Placental epithelial cell (primary cell): ENCODE results near the gene MEI1. TPM values are rescaled to one million over a fixed set of nuclear protein-coding genes. Genes with fewer than 3 reads are reported as not detected.

Source experiments
- small RNA-seq: library from RNA; depleted of rRNA; stranded (forward); fragments of <200 nt; gene quantifications from one replicate; pipeline ENCODE3, GENCODE V24; 2012
- total RNA-seq: library from RNA; depleted of rRNA; stranded (reverse); fragments of >200 nt; gene quantifications from 2 replicates; pipeline ENCODE4 v1.2.3, GENCODE V29; 2012

MEI1 gene, protein sequence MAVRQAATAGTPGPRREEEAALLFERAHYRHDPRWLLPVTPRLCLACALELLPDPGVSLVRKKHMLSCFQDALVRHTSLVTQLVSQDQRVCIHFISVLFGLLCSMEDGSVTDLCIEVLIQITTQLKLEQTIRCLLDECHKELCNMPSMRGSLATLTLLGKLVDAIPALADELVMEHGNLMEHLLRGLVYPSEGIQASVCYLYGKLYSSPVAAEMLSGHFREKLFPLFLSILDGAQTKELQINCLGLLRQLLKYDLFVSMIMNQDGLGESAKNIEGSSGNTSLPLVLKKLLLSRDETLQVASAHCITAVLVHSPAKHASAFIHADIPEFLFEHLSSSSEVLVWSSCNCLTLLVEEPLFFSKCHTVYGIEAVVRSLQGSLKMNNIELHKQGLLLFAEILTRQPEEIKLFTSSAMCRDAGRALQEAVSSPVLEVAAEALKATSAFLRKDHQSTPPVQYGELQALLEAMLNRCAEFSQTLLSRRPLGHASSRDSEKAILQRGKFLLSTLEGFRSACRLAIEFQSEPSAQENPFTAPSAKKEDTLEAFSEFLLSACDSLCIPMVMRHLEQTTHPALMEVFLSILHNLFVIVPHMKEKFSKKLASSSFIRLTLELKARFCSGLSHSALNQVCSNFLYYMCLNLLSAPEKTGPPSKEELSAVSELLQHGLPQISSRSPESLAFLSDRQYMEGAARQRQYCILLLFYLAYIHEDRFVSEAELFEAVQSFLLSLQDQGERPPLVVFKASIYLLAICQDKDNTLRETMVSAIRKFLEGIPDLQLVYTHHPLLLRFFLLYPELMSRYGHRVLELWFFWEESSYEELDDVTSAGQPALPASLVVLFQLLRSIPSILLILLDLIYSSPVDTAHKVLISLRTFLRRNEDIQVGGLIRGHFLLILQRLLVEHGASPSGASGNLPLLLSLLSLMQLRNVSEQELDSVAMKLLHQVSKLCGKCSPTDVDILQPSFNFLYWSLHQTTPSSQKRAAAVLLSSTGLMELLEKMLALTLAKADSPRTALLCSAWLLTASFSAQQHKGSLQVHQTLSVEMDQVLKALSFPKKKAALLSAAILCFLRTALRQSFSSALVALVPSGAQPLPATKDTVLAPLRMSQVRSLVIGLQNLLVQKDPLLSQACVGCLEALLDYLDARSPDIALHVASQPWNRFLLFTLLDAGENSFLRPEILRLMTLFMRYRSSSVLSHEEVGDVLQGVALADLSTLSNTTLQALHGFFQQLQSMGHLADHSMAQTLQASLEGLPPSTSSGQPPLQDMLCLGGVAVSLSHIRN
- 0.39 TPM in 1 of 2 replicates, not detected in the other for total RNA-seq

DNA sequence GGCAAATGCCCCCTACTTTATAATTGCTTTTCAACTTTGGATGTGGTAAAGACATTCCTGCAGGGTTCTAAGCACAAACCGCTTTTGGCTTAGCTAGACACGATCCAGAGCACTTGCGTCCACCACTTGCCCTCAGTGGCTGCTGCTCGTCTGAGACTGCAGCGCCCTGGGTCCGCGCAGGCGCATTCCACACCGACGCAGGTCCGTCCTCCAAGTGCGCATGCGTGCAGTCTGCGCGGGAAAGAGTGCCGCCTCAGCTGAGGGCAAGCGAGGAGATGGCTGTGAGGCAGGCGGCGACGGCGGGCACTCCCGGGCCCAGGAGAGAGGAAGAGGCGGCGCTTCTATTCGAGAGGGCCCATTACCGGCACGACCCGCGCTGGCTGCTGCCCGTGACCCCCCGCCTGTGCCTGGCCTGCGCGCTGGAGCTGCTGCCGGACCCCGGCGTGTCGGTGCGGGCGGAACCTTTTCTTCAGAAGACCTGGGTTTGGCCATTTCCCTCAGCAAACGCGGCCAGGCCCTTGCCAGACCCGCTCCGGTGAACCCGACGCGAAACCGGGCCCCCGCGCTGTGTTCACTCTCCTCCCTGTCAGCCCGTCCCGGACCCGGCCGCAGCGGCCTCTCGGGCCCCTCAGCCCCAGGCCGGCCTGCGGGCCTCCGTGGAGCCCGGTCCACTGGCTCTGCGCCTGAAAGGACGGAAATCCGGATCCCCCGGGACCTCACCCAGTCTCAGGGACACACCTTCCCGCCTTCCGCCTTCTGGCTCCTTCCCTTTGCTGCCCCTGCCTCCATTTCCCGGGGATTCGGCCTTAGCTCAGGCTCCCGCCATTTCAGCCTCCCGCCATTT is at the start of gene MEI1:
Gene MEI1 (plus strand): TSS at position 240 of the 844 bp plus-strand sequence. CDS start 36 bp downstream, at position 276.

DNA sequence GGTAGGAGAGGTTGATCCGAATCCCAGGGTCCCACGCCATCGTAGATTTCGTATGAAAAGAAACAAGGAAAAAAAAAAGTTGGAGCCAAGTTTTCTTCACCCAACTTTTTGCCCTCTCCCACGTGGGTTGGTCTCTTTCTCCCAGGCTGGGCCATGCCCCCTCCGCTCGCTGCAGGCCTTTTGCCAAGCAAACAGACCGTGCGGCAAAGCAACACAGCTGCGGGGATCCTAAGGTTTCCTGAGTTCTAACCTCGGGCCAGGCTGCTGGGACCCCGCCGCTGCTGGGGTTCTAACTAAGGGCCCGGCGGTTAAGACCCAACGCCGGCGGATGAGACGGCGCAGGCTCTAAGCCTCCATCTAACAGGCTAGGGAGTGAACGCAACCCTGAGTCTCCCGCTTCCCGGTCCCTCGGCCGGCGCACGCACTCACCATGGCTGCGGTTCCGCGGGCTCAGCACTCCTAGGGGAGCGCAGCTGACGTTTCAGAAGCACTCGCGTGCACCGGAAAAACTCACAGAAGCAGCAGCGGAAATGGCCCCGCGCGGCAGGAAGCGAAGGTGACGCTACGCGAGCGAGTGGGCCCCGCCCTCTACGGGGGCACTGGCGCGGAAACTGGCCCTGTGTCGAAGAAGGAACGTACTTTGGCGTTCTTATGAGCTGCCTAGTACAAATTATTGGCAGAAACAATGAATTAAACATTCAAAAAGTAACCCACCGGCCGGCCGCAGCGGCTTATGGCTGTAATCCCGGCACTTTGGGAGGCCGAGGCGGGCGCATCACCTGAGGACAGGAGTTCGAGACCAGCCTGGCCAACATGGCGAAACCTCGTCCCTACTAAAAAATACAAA is 10.7 kb upstream of the MEI1 start, which contains the start of gene SNU13:
Gene SNU13 (minus strand): TSS at position 503 of the 847 bp plus-strand sequence. CDS start 71 bp downstream, at position 432.

DNA sequence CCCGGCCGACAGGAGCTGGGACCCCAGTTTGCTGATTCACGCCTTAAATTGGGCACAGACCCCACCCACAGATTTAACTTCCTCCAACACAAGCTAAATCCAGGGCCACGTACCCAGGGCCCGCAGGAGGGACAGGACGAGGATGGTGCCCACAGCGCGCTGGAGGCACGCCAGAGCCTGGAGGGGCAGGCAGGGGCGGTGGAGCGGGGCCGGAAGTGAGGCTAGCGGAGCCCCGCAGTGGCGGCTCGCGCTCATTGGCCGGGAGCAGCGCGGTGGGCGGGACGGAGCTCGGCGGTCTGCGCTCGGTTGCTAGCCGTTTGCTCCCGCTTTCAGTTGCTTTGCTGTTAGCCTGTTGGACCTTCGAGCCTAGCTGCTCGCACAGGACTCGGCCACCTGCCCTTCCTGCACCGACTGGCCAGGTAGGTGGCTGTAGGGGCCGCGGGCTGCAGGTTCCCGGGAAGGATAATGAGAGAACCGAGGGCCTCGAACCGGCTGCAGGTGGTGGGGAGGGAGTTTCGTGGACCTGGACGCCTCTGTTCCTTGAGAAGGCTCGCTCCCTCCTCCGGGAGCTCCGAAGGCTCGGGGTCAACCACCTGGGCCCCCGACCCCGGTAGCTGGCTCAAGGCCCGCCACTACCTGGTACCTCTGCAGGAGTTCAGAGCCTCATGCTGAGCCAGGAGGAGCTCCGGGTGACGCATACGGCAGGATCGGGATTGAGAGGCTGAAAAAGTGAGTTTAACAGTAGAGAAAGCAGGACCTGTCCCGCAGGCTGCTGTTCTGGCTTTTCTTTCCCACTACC is 101.2 kb downstream of the MEI1 start, which contains the start of gene CCDC134:
Gene CCDC134 (plus strand): TSS at position 332 of the 799 bp plus-strand sequence. CDS start 8,212 bp downstream, outside the sequence.

DNA sequence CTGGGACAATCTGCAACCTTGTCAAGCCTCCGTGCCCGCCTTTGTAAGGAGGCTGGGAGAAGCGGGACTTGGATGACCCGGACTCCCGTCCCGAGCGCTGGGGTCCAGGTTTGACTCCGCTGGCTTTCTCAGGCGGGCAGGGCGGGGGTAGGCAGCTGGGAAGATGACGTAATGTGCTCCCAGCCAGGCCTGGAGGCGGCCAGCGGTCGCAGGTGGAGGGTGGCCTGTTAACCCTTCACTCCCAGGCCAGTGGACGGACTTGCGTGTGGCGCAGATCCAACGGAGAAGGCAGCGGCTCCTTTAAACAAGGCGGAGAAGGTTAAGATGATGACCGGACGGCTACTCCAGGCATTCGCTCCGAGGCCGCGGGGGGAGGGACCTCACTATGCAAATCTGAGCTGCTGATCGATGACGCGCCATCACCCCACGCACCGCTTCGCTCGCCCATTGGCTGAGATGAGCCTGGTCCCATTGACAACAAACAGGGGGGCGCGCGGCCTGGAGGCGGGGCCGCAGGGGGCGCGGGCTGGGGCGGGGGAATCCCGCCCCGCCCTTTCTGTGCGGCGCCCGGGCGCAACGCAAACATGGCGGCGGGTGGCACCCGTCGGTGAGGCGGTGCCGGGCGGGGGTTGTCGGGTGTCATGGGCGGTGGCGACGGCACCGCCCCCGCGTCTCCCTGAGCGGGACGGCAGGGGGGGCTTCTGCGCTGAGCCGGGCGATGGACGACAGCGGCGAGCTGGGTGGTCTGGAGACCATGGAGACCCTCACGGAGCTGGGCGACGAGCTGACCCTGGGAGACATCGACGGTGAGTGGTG is 133.5 kb downstream of the MEI1 start, which contains the start of gene SREBF2:
Gene SREBF2 (plus strand): TSS at position 553 of the 816 bp plus-strand sequence. CDS start 166 bp downstream, at position 719.

Small RNA genes lying within 50 kb of the gene (small RNA-seq; reads per million reads assigned to genes)
- gene HMGN2P10 (not detected), gene RF00019 (not detected), gene RNU6-476P (0.12 reads per million), gene RNU6ATAC22P (not detected)

Other genes with a start within 250 kb of the MEI1 start
- 35.4 and 38.9 TPM in 2 replicates for gene PHF5A, start 230.8 kb upstream of the MEI1 start, total RNA-seq
- gene ACO2, start 230.4 kb upstream of the MEI1 start, total RNA-seq: 51.0 and 78.7 TPM in 2 replicates
- gene POLR3H, start 155.0 kb upstream of the MEI1 start, total RNA-seq: 20.4 and 21.3 TPM in 2 replicates
- 2.0 and 2.6 TPM in 2 replicates for gene CSDC2, start 138.5 kb upstream of the MEI1 start, total RNA-seq
- 14.2 and 22.4 TPM in 2 replicates for gene PMM1, start 109.7 kb upstream of the MEI1 start, total RNA-seq
- 10.2 and 17.5 TPM in 2 replicates for gene DESI1, start 78.5 kb upstream of the MEI1 start, total RNA-seq
- 210 and 324 TPM in 2 replicates for gene XRCC6, start 78.2 kb upstream of the MEI1 start, total RNA-seq
- gene SNU13, start 10.6 kb upstream of the MEI1 start, total RNA-seq: 68.7 and 69.5 TPM in 2 replicates
- 9.0 and 10.2 TPM in 2 replicates for gene CCDC134, start 101.2 kb downstream of the MEI1 start, total RNA-seq
- 38.1 and 75.9 TPM in 2 replicates for gene SREBF2, start 133.6 kb downstream of the MEI1 start, total RNA-seq
- gene SHISA8, start 215.6 kb downstream of the MEI1 start, total RNA-seq: not detected in 2 replicates
- gene TNFRSF13C, start 227.3 kb downstream of the MEI1 start, total RNA-seq: 0.39 TPM in 1 of 2 replicates, not detected in the other
- gene CENPM, start 247.6 kb downstream of the MEI1 start, total RNA-seq: 5.5 and 14.9 TPM in 2 replicates